Renal pelvis (tissue), 4 donors: Measurements from ENCODE around the gene DISP2. TPM values are rescaled to one million over a fixed set of nuclear protein-coding genes. Genes with fewer than 3 reads are reported as not detected.

Source experiments
- DNase-seq: peaks from one replicate; pipeline ENCODE4 v3.0.0-alpha.2; 2013
- polyA plus RNA-seq, 3 donors: library from polyadenylated mRNA; unstranded; fragments of 120-200 nt; gene quantifications; one replicate each; pipeline ENCODE4 v1.2.1, GENCODE V29; 2013; ENCODE audit not compliant: insufficient read length in 3 of 3

The DISP2 gene
- polyA plus RNA-seq, 3 donors, result 0.16 to 0.58 (median 0.44) TPM

DNA sequence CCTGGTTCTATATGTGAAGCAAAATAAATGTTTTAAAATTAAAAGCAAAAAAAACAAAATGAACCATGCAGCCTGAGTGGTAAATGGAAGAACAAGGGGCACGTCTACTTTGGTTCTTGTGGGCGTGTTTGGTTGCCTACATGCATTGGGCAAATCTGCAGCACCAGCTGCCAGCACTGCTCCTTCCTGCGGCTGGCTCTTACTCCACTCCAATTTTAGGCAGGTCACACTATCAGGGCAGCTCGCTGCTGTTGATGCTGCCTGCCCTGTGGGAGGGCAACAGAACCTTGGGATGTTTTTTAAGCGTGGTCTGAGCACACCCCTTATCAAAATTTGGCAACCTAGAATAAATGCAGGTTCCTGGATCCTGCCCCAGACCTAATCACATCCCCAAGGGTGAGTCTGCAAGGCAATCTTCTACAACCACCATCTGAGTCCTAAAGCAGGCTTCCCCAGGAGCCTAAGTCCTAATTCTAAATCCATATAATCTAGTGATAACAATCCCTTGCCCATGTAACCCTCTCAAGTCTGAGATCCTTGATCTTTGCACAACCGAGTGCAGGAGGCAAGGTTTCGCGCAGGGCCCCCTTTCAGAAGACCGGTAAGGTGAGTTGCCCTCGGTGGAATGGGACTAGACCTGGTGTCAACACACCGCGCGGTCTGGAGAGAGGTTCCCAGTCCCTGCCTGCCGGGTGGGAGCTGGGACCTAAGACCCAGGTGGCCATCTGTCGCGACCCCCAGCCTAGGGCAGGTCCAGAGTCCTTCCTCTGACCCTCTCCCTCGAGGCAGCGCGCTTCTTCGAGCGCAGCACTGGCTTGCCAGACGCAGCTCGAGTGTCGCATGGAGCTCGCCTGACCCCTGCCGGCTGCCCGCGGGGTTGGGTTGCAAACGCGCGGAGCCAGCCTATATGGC is 63.5 kb downstream of the DISP2 start:
- DNase-seq, result peak; percentile 53

DNA sequence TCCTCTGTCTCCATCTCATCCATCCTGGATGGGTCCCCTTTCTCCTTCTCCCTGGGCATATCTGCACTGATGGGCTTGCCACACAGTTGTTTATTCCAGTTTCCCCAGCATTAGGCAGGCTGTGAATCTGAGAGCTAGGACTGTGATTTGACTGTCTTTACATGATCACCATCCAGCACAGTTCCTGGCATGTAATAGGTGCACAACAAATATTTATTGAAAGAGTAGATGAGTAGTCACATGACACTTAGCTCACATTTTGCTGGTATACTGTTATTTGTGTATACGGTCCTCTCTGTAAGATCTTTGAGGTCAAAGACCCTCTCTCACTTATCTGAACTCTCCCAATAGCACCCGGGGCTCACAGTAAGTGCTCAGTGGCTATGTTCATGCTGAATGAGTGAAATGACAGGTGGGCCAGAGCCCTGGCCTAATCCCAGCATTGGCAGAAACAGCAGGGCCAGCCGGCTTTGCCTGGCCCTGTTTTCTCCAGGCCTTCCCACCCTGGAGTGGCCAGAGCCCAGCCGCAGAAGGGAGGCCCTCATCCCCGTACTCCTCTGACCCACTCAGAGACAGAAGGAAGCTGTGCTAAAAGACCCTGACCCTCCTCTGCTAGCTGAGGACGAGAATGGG is 66.6 kb downstream of the DISP2 start:
- DNase-seq, result no peak

DNA sequence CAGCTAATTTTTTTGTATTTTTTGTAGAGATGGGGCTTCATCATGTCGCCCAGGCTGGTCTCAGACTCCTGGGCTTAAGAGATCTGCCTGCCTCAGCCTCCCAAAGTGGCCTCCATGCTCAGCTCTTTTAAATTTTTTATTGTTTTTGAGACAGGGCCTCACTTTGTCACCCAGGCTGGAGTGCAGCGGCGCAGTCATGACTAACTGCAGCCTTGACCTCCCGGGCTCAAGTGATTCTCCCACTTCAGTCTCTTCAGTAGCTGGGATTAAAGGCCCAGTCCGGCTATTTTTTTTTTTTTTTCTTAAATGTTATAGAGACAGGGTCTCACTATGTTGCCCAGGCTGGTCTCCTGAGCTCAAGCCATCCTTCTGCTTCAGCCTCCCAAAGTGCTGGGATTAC is 67.7 kb downstream of the DISP2 start:
- no peak for DNase-seq

DNA sequence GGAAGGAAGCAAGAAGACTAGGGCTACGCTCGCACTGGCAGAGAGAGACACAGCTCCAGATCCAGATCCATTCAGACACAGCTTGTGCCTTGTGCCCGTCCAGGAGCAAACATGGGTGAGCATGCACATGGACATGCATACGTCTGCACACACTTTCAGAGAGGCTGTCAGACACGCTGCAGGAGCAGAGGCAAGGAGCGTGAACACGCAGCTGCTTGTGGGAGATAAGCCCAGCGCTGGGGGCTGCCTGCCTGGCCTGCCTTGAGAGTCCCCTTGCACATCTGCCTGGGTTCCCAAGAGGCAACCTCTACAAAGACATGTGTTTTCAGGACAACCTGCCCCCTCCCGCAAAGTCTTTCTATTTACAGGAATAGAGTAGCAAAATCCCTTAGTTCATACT is 69.2 kb downstream of the DISP2 start:
- DNase-seq, result no peak

DNA sequence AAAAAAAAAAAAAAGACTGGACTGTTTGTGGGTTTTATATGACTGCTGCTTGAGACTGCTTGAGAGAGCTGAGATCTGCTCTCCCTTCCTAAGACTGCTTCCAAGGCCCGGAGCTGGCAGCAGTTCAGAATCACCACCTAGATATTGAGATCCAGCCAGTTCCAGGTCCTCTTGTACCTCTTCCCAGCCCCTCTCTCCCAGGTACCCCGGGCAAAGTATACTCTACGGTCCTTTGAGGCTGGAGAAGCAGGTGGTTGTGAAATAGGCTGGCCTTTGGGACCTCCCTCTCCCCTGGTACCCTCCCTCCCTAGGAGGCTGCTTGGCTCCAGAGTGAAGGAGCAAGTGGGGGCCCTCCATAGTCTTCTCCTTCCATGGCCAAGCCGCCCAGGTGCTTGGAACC is 70.2 kb downstream of the DISP2 start:
- DNase-seq, result no peak

Other genes with a start within 250 kb of the DISP2 start
- 10 to 100 TPM; 41.3 to 49.9 (median 45.7) TPM for gene BMF, start 249.3 kb upstream of the DISP2 start, polyA plus RNA-seq
- gene BUB1B, start 197.2 kb upstream of the DISP2 start, polyA plus RNA-seq, result 10 to 100 TPM; 29.3 to 38.0 (median 32.2) TPM
- 1 to 10 TPM; 6.8 to 8.0 (median 7.7) TPM for gene PAK6, start 119.2 kb upstream of the DISP2 start, polyA plus RNA-seq
- gene ANKRD63, start 75.2 kb upstream of the DISP2 start, polyA plus RNA-seq, result under 1 TPM in 2 of 3 donors, not detected in 1; 0.34 to 0.40 TPM
- gene PLCB2, start 50.3 kb upstream of the DISP2 start, polyA plus RNA-seq, result 10 to 100 TPM in 2 of 3 donors, 1 to 10 TPM in 1; 9.0 to 10.8 (median 10.4) TPM
- 10 to 100 TPM in 2 of 3 donors, 1 to 10 TPM in 1; 9.9 to 17.6 (median 13.5) TPM for gene INAFM2, start 34.5 kb upstream of the DISP2 start, polyA plus RNA-seq
- gene CCDC9B, start 17.3 kb upstream of the DISP2 start, polyA plus RNA-seq, result 1 to 10 TPM; 6.2 to 9.3 (median 6.9) TPM
- gene PHGR1, start 7.2 kb upstream of the DISP2 start, polyA plus RNA-seq, result not detected
- 10 to 100 TPM; 31.4 to 33.6 (median 32.2) TPM for gene KNSTRN, start 24.5 kb downstream of the DISP2 start, polyA plus RNA-seq
- gene IVD, start 47.6 kb downstream of the DISP2 start, polyA plus RNA-seq, result 100 to 1,000 TPM in 2 of 3 donors, 10 to 100 TPM in 1; 62.1 to 103 (median 100) TPM
- gene BAHD1, start 82.7 kb downstream of the DISP2 start, polyA plus RNA-seq, result 10 to 100 TPM; 24.7 to 28.5 (median 27.7) TPM
- gene CHST14, start 112.8 kb downstream of the DISP2 start, polyA plus RNA-seq, result 10 to 100 TPM; 33.1 to 39.9 (median 38.8) TPM
- gene CCDC32, start 206.8 kb downstream of the DISP2 start, polyA plus RNA-seq, result 10 to 100 TPM; 24.6 to 32.4 (median 27.2) TPM
- 10 to 100 TPM; 10.5 to 16.3 (median 15.0) TPM for gene RPUSD2, start 211.1 kb downstream of the DISP2 start, polyA plus RNA-seq
- gene KNL1, start 236.0 kb downstream of the DISP2 start, polyA plus RNA-seq, result 10 to 100 TPM; 16.5 to 21.5 (median 19.1) TPM